ENCODE measurements around the gene OR56A5.

The OR56A5 gene

GRCh38 chr11:5931061-5931460 lies 37.2 kb downstream of the OR56A5 start:
- DNase-seq, result no peak

GRCh38 chr11:5930614-5931013 lies 37.7 kb downstream of the OR56A5 start:
- no peak for DNase-seq

- no peak for DNase-seq
Measured at GRCh38 chr11:5929571-5930368, 38.5 kb downstream of the OR56A5 start.

- DNase-seq, result no peak
Measured at GRCh38 chr11:5928811-5929210, 39.5 kb downstream of the OR56A5 start.

GRCh38 chr11:5928271-5928670 lies 40.0 kb downstream of the OR56A5 start:
- no peak for DNase-seq

- no peak for DNase-seq
Measured at GRCh38 chr11:5923794-5924193, 44.5 kb downstream of the OR56A5 start.

- no peak for DNase-seq
Measured at GRCh38 chr11:5923427-5923776, 44.9 kb downstream of the OR56A5 start.

- DNase-seq, result no peak
Measured at GRCh38 chr11:5922749-5923426, 45.4 kb downstream of the OR56A5 start.
